Transverse colon (tissue), 4 donors: ENCODE data around the gene SPA17. TPM values are rescaled to one million over a fixed set of nuclear protein-coding genes. Genes with fewer than 3 reads are reported as not detected.

Experiments used
- DNase-seq: peaks from one replicate; pipeline ENCODE4 v3.0.0-alpha.2; 2019
- H3K27ac ChIP-seq, 4 donors: fragments of 200-600 bp; sonication (generic); 2 replicates each; pipeline ENCODE4 v1.5.1; 2016 to 2018; ENCODE audit warnings: inconsistent platforms in 4 of 4
- H3K27me3 ChIP-seq: fragments of 200-600 bp; sonication (generic); 2 replicates; pipeline ENCODE4 v1.5.1; 2017; ENCODE audit warnings: inconsistent platforms
- H3K36me3 ChIP-seq, 4 donors: fragments of 200-600 bp; sonication (generic); 2 replicates each; pipeline ENCODE4 v1.5.1; 2017 to 2019; ENCODE audit warnings: inconsistent platforms in 4 of 4
- H3K4me1 ChIP-seq, 4 donors: fragments of 200-600 bp; sonication (generic); 2 replicates each; pipeline ENCODE4 v1.5.1; 2017 to 2020; ENCODE audit warnings: inconsistent platforms in 4 of 4
- H3K4me3 ChIP-seq, 4 donors: fragments of 200-600 bp; sonication (generic); 1 replicate in 1 of 4; 2 replicates in 3 of 4; pipeline versions ENCODE4 v1.5.1 to v1.6.1; 2017 to 2019; ENCODE audit warnings: inconsistent platforms in 4 of 4
- H3K9me3 ChIP-seq, 2 donors: fragments of 200-600 bp; sonication (generic); 2 replicates each; pipeline ENCODE4 v1.5.1; 2017 to 2019; ENCODE audit warnings: inconsistent platforms in 2 of 2
- EP300 ChIP-seq: sonication (generic); formaldehyde crosslinking; IDR thresholded peaks from one replicate; pipeline ENCODE4 v1.6.1; 2017; ENCODE audit warnings: antibody characterized with exemption, low read depth
- POLR2A ChIP-seq: fragments of 450-650 bp; IDR thresholded peaks from one replicate; pipeline ENCODE4 v1.6.1; 2016; ENCODE audit warnings: antibody characterized with exemption, mild to moderate bottlenecking, moderate library complexity
- POLR2AphosphoS5 ChIP-seq, 3 donors: sonication (generic); formaldehyde crosslinking; IDR thresholded peaks; one replicate each; pipeline ENCODE4 v1.6.1; 2016; ENCODE audit warnings: antibody characterized with exemption in 3 of 3
- WGBS, 2 donors: methylation state at CpG; one replicate each; pipeline ENCODE4 v1.1.5; 2018; ENCODE audit warnings: low coverage in 1 of 2; 5-methylcytosine and 5-hydroxymethylcytosine counted together
- in situ Hi-C, 4 donors: fragments of 200-750 bp; cut with MboI; loops; one replicate each; pipeline versions ENCODE4 v1.15.0 to v1.15.1; 2017; ENCODE audit warnings: low sequenced_read_pairs in 3 of 4, low pct_ligation_motif_present in 1 of 4, low pct_unique_long_range_greater_than_20kb in 1 of 4
- intact Hi-C: fragments of 100-400 bp; cut with DNase I; formaldehyde crosslinking; loops from one replicate; pipeline ENCODE4 v1.15.1; 2023; ENCODE audit warnings: low total_unique reads
- total RNA-seq, 4 donors: library from RNA; depleted of rRNA; stranded (reverse); fragments of >200 nt; gene quantifications; one replicate each; pipeline ENCODE4 v1.1.0, GENCODE V29; 2016
- TF ChIP-seq, protein P1 (sequence below), 5 experiments: fragments of 200-600 bp in 3 of 5; fragments of 450-650 bp in 2 of 5; sonication (generic) in 3 of 5; IDR thresholded peaks; 1 replicate in 2 of 5; 2 replicates in 3 of 5; pipeline ENCODE4 v1.5.1; 2016 to 2017; ENCODE audit warnings: antibody characterized with exemption in 5 of 5, inconsistent platforms in 3 of 5, mild to moderate bottlenecking in 2 of 5, moderate library complexity in 1 of 5

The SPA17 gene
- total RNA-seq, 4 donors from 2014 or later: 1.6 to 9.0 (median 6.1) TPM

GRCh38 chr11:124646148-124646547 is 27.6 kb upstream of the SPA17 start:
- no peaks in the 10 kb centered on the region for H3K27me3 ChIP-seq
- H3K4me1 ChIP-seq: peaks cover 0 to 5% (median 2%) of the 10 kb centered on the region in 4 donors
- intact Hi-C loops (no loop called here), in situ Hi-C loops (no loop called here)
- no peak for DNase-seq
- H3K4me3 ChIP-seq: no peak overlapping the region
- WGBS, 2 donors: 73 to 82% methylated on average over 3 of the region's 3 CpGs
- no peaks in the 10 kb centered on the region for H3K9me3 ChIP-seq
- H3K27ac ChIP-seq: no peak overlapping the region
- no peaks in the 10 kb centered on the region for H3K36me3 ChIP-seq
- TF ChIP-seq POLR2A (no peak), POLR2AphosphoS5 (IDR thresholded peaks at IDR 0.05) (no peak), EP300 (no peak)
- TF ChIP-seq, protein P1, sequence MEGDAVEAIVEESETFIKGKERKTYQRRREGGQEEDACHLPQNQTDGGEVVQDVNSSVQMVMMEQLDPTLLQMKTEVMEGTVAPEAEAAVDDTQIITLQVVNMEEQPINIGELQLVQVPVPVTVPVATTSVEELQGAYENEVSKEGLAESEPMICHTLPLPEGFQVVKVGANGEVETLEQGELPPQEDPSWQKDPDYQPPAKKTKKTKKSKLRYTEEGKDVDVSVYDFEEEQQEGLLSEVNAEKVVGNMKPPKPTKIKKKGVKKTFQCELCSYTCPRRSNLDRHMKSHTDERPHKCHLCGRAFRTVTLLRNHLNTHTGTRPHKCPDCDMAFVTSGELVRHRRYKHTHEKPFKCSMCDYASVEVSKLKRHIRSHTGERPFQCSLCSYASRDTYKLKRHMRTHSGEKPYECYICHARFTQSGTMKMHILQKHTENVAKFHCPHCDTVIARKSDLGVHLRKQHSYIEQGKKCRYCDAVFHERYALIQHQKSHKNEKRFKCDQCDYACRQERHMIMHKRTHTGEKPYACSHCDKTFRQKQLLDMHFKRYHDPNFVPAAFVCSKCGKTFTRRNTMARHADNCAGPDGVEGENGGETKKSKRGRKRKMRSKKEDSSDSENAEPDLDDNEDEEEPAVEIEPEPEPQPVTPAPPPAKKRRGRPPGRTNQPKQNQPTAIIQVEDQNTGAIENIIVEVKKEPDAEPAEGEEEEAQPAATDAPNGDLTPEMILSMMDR (IDR thresholded peaks at IDR 0.05): no peak

GRCh38 chr11:124648610-124649009 is 25.1 kb upstream of the SPA17 start:
- 76 to 82% methylated on average over 5 to 6 of the region's 6 CpGs for WGBS, 2 donors
- peaks cover 0 to 5% (median 2%) of the 10 kb centered on the region in 4 donors for H3K4me1 ChIP-seq
- TF ChIP-seq EP300: no peak
- TF ChIP-seq, protein P1 (IDR thresholded peaks at IDR 0.05): no peak
- TF ChIP-seq POLR2A: no peak
- TF ChIP-seq POLR2AphosphoS5 (IDR thresholded peaks at IDR 0.05): no peak
- in situ Hi-C loops: no loop called here
- H3K27me3 ChIP-seq: no peaks in the 10 kb centered on the region
- intact Hi-C loops: no loop called here
- DNase-seq: no peak
- H3K27ac ChIP-seq: no peak overlapping the region
- no peak overlapping the region for H3K4me3 ChIP-seq
- no peaks in the 10 kb centered on the region for H3K9me3 ChIP-seq
- peaks cover 0 to 13% (median 0%) of the 10 kb centered on the region in 4 donors for H3K36me3 ChIP-seq

- Histone ChIP-seq H3K9me3 (no peaks in the 10 kb centered on the region), H3K27me3 (no peaks in the 10 kb centered on the region), H3K4me3 (no peak overlapping the region), H3K4me1 (no peaks in the 10 kb centered on the region), H3K27ac (no peak overlapping the region), H3K36me3 (peaks cover 0 to 16% (median 5%) of the 10 kb centered on the region in 4 donors)
- WGBS, 2 donors: 85 to 88% methylated on average over 3 to 16 of the region's 16 CpGs
- TF ChIP-seq POLR2A (no peak), EP300 (no peak), POLR2AphosphoS5 (IDR thresholded peaks at IDR 0.05) (no peak)
- TF ChIP-seq, protein P1 (IDR thresholded peaks at IDR 0.05): no peak
- intact Hi-C loops: no loop called here
- in situ Hi-C loops: loop anchor here in 2 of 4 donors (25.0 kb wide), 2 partner anchors 105 to 180 kb away; partner anchors contain the start of genes ESAM (in 1 of the 2) and VSIG2 (in 1 of the 2)
- no peak for DNase-seq
These were observed 16.7 kb upstream of the SPA17 start for GRCh38 chr11:124656774-124657630.

DNA sequence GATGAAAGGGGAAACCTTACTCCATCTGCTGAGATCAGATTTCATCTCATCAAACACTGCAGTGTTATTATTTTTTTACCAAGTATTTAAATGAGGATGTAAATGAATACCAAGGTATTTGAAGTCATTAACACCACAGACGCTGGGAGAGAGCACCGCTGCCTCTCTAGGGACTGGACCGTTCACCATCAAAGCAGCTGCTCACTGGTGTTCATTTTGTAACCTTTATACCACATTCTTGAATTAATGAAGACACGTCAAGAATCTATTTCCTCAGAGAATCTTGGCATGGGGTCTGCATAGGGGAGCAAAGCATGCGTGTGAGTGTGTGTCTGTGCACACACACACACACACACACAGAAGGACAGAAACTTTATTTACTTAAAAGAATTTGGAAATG is 15.8 kb upstream of the SPA17 start:
- Histone ChIP-seq H3K27me3 (no peaks in the 10 kb centered on the region), H3K36me3 (peaks cover 0 to 16% (median 2%) of the 10 kb centered on the region in 4 donors), H3K9me3 (no peaks in the 10 kb centered on the region), H3K4me3 (no peak overlapping the region), H3K27ac (no peak overlapping the region), H3K4me1 (no peaks in the 10 kb centered on the region)
- 67 to 75% methylated on average over 3 to 5 of the region's 5 CpGs for WGBS, 2 donors
- in situ Hi-C loops: loop anchor here in 2 of 4 donors (25.0 kb wide), 2 partner anchors 104 to 179 kb away; partner anchors contain the start of genes ESAM (in 1 of the 2) and VSIG2 (in 1 of the 2)
- DNase-seq: no peak
- no peak for TF ChIP-seq POLR2AphosphoS5 (IDR thresholded peaks at IDR 0.05)
- TF ChIP-seq EP300: no peak
- no peak for TF ChIP-seq POLR2A
- TF ChIP-seq, protein P1 (IDR thresholded peaks at IDR 0.05): no peak
- intact Hi-C loops: no loop called here
